B cell (primary cell): ENCODE results near the gene IAPP.

Experiments
- EZH2 ChIP-seq: IDR thresholded peaks from 2 replicates; pipeline ENCODE4 v1.6.1; 2012; ENCODE audit warnings: borderline replicate concordance, low read depth, mild to moderate bottlenecking, moderate library complexity, low read length; ENCODE audit not compliant: insufficient read depth, poor library complexity, severe bottlenecking
- TF ChIP-seq, protein P1 (sequence below): fragments of 200-600 bp; IDR thresholded peaks from one replicate; pipeline ENCODE4 v1.8.0; 2022; ENCODE audit warnings: antibody characterized with exemption, mild to moderate bottlenecking

DNA sequence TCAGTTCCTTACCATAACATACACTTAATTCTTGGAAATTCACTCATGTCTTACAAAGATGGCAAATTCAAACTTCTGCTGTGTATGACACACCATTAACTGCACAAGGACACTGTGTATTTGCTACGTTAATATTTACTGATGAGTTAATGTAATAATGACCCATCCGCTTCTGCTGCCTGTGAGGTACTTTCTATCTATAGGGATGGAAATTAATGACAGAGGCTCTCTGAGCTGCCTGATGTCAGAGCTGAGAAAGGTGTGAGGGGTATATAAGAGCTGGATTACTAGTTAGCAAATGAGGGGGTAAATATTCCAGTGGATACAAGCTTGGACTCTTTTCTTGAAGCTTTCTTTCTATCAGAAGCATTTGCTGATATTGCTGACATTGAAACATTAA lies at the start of gene IAPP:
- TF ChIP-seq, protein P1, sequence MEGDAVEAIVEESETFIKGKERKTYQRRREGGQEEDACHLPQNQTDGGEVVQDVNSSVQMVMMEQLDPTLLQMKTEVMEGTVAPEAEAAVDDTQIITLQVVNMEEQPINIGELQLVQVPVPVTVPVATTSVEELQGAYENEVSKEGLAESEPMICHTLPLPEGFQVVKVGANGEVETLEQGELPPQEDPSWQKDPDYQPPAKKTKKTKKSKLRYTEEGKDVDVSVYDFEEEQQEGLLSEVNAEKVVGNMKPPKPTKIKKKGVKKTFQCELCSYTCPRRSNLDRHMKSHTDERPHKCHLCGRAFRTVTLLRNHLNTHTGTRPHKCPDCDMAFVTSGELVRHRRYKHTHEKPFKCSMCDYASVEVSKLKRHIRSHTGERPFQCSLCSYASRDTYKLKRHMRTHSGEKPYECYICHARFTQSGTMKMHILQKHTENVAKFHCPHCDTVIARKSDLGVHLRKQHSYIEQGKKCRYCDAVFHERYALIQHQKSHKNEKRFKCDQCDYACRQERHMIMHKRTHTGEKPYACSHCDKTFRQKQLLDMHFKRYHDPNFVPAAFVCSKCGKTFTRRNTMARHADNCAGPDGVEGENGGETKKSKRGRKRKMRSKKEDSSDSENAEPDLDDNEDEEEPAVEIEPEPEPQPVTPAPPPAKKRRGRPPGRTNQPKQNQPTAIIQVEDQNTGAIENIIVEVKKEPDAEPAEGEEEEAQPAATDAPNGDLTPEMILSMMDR: no peak
- TF ChIP-seq EZH2: no peak
